Body of pancreas (tissue), 4 donors: Measurements from ENCODE around the gene FAM114A1. TPM values are rescaled to one million over a fixed set of nuclear protein-coding genes. Genes with fewer than 3 reads are reported as not detected.

Experiments
- ATAC-seq: fragments of 150-250 bp; one replicate; pipeline ENCODE4 v1.9.1; 2016
- DNase-seq, 4 donors: peaks; one replicate each; pipeline ENCODE4 v3.0.0-alpha.2; 2019
- H3K27ac ChIP-seq, 4 donors: fragments of 200-600 bp; sonication (generic); 1 replicate in 3 of 4; 2 replicates in 1 of 4; pipeline versions ENCODE4 v1.5.1 to v1.6.1; 2016 to 2019; ENCODE audit warnings: mild to moderate bottlenecking in 1 of 4, mixed read lengths in 1 of 4, moderate library complexity in 1 of 4
- H3K27me3 ChIP-seq, 2 donors: fragments of 200-600 bp; sonication (generic); one replicate each; pipeline ENCODE4 v1.6.0; 2016; ENCODE audit warnings: mild to moderate bottlenecking in 1 of 2
- H3K36me3 ChIP-seq, 2 donors: fragments of 200-600 bp; sonication (generic); replicated peaks in 1 of 2; 2 replicates each; pipeline ENCODE4 v1.5.1; 2016; ENCODE audit warnings: low read depth in 2 of 2; ENCODE audit not compliant: insufficient read depth in 1 of 2
- H3K4me1 ChIP-seq: fragments of 200-600 bp; sonication (generic); one replicate; pipeline ENCODE4 v1.6.0; 2016
- H3K4me3 ChIP-seq, 2 donors: fragments of 200-600 bp; sonication (generic); 1 replicate in 1 of 2; 2 replicates in 1 of 2; pipeline ENCODE4 v1.5.1; 2016 to 2019
- H3K9me3 ChIP-seq, 3 donors: fragments of 200-600 bp; sonication (generic); 1 replicate in 2 of 3; 2 replicates in 1 of 3; pipeline ENCODE4 v1.5.1; 2016
- POLR2A ChIP-seq, 3 donors: fragments of 450-650 bp; IDR thresholded peaks; one replicate each; pipeline ENCODE4 v1.6.1; 2016; ENCODE audit warnings: antibody characterized with exemption in 3 of 3, mild to moderate bottlenecking in 2 of 3
- WGBS, 2 donors: methylation state at CpG; one replicate each; pipeline ENCODE4 v1.1.5; 2017; 5-methylcytosine and 5-hydroxymethylcytosine counted together
- intact Hi-C: fragments of 100-400 bp; cut with DNase I; formaldehyde crosslinking; loops from one replicate; pipeline ENCODE4 v1.15.1; 2023
- total RNA-seq, 2 donors: library from RNA; depleted of rRNA; stranded (reverse); fragments of >200 nt; gene quantifications; one replicate each; pipeline ENCODE4 v1.1.0, GENCODE V29; 2016
- TF ChIP-seq, protein P1 (sequence below), 7 experiments: fragments of 450-650 bp in 4 of 7; fragments of 200-600 bp in 3 of 7; sonication (generic) in 3 of 7; IDR thresholded peaks; one replicate each; pipeline ENCODE4 v1.5.1; 2016 to 2019; ENCODE audit warnings: antibody characterized with exemption in 7 of 7

Gene FAM114A1
- total RNA-seq, 2 donors from 2014 or later = 30.6 to 43.2 TPM

DNA sequence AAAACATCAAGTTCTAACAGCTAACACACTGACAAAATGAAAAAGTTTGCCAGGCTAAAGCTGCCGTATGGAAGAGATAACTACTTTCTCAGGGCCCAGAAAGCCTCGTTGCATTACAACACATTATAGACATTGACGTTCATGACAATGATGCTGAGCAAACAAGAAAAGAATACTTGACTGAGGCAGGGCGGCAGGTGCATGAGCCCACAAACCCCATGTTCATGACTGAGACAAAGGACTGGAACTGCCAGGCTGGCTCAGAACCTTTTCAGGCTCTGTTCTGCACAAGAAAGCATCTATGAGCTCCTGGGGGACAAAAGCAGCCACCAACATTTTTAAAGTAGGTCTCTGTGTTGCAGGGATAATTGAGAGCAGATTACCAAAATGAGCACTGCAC lies 24.6 kb upstream of the FAM114A1 start:
- DNase-seq = no peak
- H3K9me3 ChIP-seq = no peaks in the 10 kb centered on the region
- intact Hi-C loops = no loop called here
- no peak for ATAC-seq
- TF ChIP-seq, protein P1, sequence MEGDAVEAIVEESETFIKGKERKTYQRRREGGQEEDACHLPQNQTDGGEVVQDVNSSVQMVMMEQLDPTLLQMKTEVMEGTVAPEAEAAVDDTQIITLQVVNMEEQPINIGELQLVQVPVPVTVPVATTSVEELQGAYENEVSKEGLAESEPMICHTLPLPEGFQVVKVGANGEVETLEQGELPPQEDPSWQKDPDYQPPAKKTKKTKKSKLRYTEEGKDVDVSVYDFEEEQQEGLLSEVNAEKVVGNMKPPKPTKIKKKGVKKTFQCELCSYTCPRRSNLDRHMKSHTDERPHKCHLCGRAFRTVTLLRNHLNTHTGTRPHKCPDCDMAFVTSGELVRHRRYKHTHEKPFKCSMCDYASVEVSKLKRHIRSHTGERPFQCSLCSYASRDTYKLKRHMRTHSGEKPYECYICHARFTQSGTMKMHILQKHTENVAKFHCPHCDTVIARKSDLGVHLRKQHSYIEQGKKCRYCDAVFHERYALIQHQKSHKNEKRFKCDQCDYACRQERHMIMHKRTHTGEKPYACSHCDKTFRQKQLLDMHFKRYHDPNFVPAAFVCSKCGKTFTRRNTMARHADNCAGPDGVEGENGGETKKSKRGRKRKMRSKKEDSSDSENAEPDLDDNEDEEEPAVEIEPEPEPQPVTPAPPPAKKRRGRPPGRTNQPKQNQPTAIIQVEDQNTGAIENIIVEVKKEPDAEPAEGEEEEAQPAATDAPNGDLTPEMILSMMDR (IDR thresholded peaks at IDR 0.05) = no peak
- TF ChIP-seq POLR2A (IDR thresholded peaks at IDR 0.05) = no peak
- H3K27me3 ChIP-seq = no peaks in the 10 kb centered on the region
- H3K27ac ChIP-seq = no peak overlapping the region
- no peaks in the 10 kb centered on the region for H3K36me3 ChIP-seq
- WGBS, 2 donors = 52 to 61% methylated on average over 4 of the region's 4 CpGs
- H3K4me3 ChIP-seq = no peak overlapping the region
- no peaks in the 10 kb centered on the region for H3K4me1 ChIP-seq

DNA sequence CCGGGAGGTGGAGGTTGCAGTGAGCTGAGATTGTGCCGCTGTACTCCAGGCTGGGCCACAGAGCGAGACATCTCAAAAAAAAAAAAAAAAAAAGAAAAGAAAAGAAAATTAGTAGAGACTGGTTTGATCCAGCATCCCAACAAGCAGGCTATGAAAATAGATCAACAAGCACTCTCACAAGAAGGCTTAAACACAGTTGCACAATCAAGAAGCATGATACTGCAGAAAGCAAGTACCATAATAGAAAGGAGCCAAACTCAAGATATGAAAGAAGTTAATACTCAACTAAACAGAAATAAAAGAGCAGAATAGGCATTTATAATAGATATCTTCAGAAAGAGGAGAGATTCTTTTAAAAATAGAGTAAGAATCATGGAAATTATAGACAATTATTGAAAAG lies 21.6 kb upstream of the FAM114A1 start:
- no peak for DNase-seq
- intact Hi-C loops = no loop called here
- WGBS, 2 donors = 67 to 78% methylated on average over 3 of the region's 3 CpGs

DNA sequence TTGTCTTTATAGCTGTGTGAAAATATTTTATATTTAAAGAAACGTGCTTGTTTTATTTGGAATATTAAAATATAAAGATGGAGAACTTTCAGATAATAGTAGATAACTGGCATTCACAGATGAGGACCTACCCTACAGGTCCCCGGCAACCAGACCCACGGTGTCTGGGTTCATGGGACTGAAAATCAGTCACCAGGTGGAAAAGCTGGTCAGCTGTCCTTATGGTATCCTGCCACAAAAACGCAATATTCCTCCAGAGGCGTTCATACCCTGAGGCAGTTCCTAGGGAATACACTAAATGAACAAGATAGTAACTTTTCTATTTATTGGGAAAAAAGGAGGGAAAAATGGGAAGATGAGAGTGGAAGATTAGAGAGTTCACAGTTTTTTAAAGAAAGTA lies 12.1 kb upstream of the FAM114A1 start:
- WGBS, 2 donors = 66 to 69% methylated on average over 5 of the region's 5 CpGs
- Histone ChIP-seq H3K4me1 (peaks cover 6% of the 10 kb centered on the region), H3K9me3 (no peaks in the 10 kb centered on the region), H3K36me3 (no peaks in the 10 kb centered on the region), H3K27me3 (no peaks in the 10 kb centered on the region), H3K4me3 (no peak overlapping the region), H3K27ac (peak overlapping the region in 1 of 4 donors; percentile 74)
- intact Hi-C loops = no loop called here
- no peak for TF ChIP-seq POLR2A (IDR thresholded peaks at IDR 0.05)
- TF ChIP-seq, protein P1 (IDR thresholded peaks at IDR 0.05) = no peak
- ATAC-seq = no peak
- DNase-seq = no peak

More for the DNA sequence above, 21.6 kb upstream of the FAM114A1 start:
- Histone ChIP-seq H3K27me3 (no peaks in the 10 kb centered on the region), H3K27ac (no peak overlapping the region), H3K36me3 (no peaks in the 10 kb centered on the region), H3K9me3 (no peaks in the 10 kb centered on the region), H3K4me1 (no peaks in the 10 kb centered on the region), H3K4me3 (no peak overlapping the region)
- no peak for ATAC-seq
- TF ChIP-seq, protein P1 (IDR thresholded peaks at IDR 0.05) = no peak

DNA sequence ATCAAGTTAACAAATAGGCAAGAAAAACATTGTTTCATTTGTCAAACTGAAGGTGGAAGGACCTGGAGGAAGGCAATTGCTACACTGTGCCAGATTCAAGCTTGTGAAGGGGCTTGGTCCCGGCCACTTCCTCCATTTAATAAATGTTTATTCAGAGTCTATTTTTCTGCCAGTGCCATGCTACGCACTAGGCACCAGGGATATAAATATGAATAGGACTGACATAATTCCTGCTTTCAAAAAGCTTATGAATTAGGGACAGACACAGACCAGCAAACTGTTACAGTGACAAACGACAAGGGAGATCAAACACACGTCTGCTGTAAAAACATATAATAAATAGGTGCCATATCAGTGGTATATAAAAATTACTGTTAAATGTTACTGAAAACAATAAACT lies 11.6 kb upstream of the FAM114A1 start:
- intact Hi-C loops = no loop called here
- DNase-seq = peak in 2 of 4 donors; percentile 24 to 39
- 22 to 25% methylated on average over 4 of the region's 4 CpGs for WGBS, 2 donors

More for the DNA sequence above, 11.6 kb upstream of the FAM114A1 start:
- Histone ChIP-seq H3K4me1 (peaks cover 6% of the 10 kb centered on the region), H3K9me3 (no peaks in the 10 kb centered on the region), H3K36me3 (no peaks in the 10 kb centered on the region), H3K27ac (peak overlapping the region in 1 of 4 donors; percentile 74), H3K4me3 (no peak overlapping the region), H3K27me3 (no peaks in the 10 kb centered on the region)
- ATAC-seq = peak; percentile 35
- TF ChIP-seq POLR2A (IDR thresholded peaks at IDR 0.05) = peak in 2 of 3 donors; percentile 26 to 27
- TF ChIP-seq, protein P1 (IDR thresholded peaks at IDR 0.05) = no peak
